ENCODE measurements around the gene ASPSCR1. TPM values are rescaled to one million over a fixed set of nuclear protein-coding genes. Genes with fewer than 3 reads are reported as not detected.

ASPSCR1 gene
- polyA plus RNA-seq, 1 experiment: 15.4 TPM

DNA sequence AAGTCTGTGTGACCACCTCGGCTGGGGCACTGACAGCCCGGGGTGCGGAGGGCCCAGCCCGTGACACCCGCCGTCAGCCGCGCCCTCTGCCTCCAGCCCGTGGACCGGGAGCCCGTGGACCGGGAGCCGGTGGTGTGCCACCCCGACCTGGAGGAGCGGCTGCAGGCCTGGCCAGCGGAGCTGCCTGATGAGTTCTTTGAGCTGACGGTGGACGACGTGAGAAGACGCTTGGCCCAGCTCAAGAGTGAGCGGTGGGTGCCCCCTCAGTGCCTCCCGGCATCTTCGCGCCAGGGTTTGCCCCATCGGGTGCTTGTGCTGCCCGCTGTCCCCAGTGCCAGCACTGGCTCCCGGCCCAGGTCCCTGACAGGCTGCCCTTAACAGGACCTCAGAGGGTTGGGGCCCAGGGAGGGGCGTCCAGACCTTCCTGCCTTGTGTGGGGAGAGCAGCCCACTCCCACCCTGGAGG lies 31.5 kb downstream of the ASPSCR1 start:
- POLR2A ChIA-PET: interaction anchor here (0.5 kb wide), 1 partner anchor 14 kb away, joined by 4 read pairs; the partner anchor contains the start of genes CENPX and LRRC45
- no peak for DNase-seq (ENCODE audit: low read depth)
- CTCF ChIA-PET: interaction anchor here (1.4 to 2.1 kb wide), 2 partner anchors 11 to 49 kb away, joined by 4 to 12 read pairs; partner anchors contain the start of gene NOTUM

GRCh38 chr17:82009413-82009812 lies 32.0 kb downstream of the ASPSCR1 start:
- TF ChIP-seq, protein P1, sequence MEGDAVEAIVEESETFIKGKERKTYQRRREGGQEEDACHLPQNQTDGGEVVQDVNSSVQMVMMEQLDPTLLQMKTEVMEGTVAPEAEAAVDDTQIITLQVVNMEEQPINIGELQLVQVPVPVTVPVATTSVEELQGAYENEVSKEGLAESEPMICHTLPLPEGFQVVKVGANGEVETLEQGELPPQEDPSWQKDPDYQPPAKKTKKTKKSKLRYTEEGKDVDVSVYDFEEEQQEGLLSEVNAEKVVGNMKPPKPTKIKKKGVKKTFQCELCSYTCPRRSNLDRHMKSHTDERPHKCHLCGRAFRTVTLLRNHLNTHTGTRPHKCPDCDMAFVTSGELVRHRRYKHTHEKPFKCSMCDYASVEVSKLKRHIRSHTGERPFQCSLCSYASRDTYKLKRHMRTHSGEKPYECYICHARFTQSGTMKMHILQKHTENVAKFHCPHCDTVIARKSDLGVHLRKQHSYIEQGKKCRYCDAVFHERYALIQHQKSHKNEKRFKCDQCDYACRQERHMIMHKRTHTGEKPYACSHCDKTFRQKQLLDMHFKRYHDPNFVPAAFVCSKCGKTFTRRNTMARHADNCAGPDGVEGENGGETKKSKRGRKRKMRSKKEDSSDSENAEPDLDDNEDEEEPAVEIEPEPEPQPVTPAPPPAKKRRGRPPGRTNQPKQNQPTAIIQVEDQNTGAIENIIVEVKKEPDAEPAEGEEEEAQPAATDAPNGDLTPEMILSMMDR (IDR thresholded peaks at IDR 0.05; ENCODE audit: insufficient read depth, low read depth, low read length): no peak
- ChIA-PET CTCF (interaction anchor here (2.1 kb wide), 1 partner anchor 49 kb away, joined by 12 read pairs; the partner anchor contains the start of gene NOTUM), POLR2A (no interaction called here)
- Histone ChIP-seq H3K4me3 (ENCODE audit: low read depth, low read length) (no peak overlapping the region), H3K27me3 (ENCODE audit: control insufficient read depth, insufficient read depth, low read length) (no peaks in the 10 kb centered on the region), H3K36me3 (ENCODE audit: control insufficient read depth, insufficient read depth, low read length) (peaks cover 2% of the 10 kb centered on the region)
- DNase-seq (ENCODE audit: low read depth): no peak

More for the DNA sequence above, 31.5 kb downstream of the ASPSCR1 start:
- no peak overlapping the region for H3K4me3 ChIP-seq (ENCODE audit: low read depth, low read length)
- H3K27me3 ChIP-seq (ENCODE audit: control insufficient read depth, insufficient read depth, low read length): no peaks in the 10 kb centered on the region
- peaks cover 2% of the 10 kb centered on the region for H3K36me3 ChIP-seq (ENCODE audit: control insufficient read depth, insufficient read depth, low read length)
- TF ChIP-seq, protein P1 (IDR thresholded peaks at IDR 0.05; ENCODE audit: insufficient read depth, low read depth, low read length): no peak

DNA sequence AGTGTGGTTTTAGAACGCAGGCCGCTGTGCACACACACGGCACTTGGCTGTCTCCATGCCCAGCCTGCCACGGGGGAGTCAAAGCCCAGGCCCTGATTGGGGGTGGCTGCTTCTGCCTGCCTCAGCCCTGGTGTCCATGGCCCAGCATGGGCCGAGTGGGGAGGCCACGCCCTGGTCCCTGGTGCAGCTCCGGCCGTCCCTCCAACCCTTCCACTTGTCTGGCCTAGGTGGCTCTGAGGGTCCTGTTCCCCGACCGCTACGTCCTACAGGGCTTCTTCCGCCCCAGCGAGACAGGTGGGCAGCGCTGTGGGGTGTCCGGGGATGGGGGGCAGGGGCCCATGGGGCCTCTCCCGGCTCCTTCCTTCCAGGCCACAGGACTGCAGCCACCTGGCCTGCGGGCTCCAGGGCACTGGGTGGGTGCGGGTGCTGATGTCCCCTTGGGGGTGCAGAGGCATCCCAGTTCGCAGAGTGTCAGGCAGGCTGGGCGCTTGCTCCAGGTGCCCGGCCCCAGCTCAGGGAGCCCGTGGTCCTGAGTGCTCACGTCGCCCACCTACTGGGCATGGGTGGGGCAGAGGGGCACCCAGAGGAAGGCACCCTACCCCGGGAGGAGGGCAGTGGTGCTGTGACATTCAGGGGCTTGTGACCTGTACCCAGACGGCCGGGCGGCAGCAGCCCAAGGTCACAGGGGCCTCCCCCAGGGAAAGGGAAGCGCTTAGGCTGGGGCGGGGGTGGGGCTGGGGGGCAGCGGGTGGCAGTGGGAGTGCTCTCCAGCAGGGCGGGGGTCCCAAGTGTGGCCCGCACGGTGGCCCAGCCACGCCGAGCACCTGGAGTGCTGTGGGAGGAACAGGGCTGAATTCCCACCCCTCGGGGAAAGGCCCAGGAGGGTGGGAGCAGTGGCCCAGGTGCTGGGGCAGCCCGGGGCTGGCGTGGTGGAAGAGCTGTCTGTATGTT lies 33.4 kb downstream of the ASPSCR1 start:
- no peak overlapping the region for H3K4me3 ChIP-seq (ENCODE audit: low read depth, low read length)
- peaks cover 6% of the 10 kb centered on the region for H3K36me3 ChIP-seq (ENCODE audit: control insufficient read depth, insufficient read depth, low read length)
- no peaks in the 10 kb centered on the region for H3K27me3 ChIP-seq (ENCODE audit: control insufficient read depth, insufficient read depth, low read length)
- POLR2A ChIA-PET: no interaction called here
- CTCF ChIA-PET: interaction anchor here (1.0 to 1.6 kb wide), 2 partner anchors 9 to 51 kb away, joined by 4 to 8 read pairs; no protein-coding TSS in a partner anchor
- DNase-seq (ENCODE audit: low read depth): no peak
- TF ChIP-seq, protein P1 (IDR thresholded peaks at IDR 0.05; ENCODE audit: insufficient read depth, low read depth, low read length): no peak

DNA sequence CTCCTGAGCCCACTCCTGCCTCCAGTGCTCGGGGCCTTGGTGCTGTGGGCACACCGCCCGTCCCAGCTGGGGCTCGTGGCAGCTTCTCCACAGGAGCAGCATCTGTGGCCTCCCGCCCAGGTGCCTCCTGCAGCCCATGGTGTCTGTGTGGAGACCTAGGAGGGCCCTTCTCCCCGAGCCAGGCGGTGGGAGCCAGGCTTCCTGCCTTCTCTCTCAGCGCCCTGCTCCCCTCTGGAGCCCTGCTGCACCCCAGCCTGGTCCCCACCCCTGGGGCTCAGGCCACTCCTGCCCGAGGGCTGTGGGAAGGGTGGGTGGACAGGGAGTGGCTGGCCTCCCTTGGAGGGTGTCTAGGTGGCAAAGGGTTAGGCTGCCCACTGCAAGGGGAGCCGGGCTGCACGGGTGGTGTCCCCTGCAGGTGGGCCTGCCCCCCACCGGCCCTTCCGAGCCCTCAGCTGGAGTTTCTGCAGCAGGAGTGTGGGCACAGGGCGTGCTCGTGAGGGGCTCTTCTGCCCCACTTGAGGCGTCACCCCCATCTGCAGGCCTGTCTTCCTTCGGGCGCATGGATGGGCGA lies 34.3 kb downstream of the ASPSCR1 start:
- Histone ChIP-seq H3K4me3 (ENCODE audit: low read depth, low read length) (no peak overlapping the region), H3K36me3 (ENCODE audit: control insufficient read depth, insufficient read depth, low read length) (peaks cover 6% of the 10 kb centered on the region), H3K27me3 (ENCODE audit: control insufficient read depth, insufficient read depth, low read length) (no peaks in the 10 kb centered on the region)
- DNase-seq (ENCODE audit: low read depth): no peak
- ChIA-PET CTCF (interaction anchor here (1.0 to 2.4 kb wide), 3 partner anchors 8 to 52 kb away, joined by 4 to 13 read pairs (median 8); partner anchors contain the start of genes CENPX and LRRC45), POLR2A (no interaction called here)
- TF ChIP-seq, protein P1 (IDR thresholded peaks at IDR 0.05; ENCODE audit: insufficient read depth, low read depth, low read length): no peak

- Histone ChIP-seq H3K27me3 (ENCODE audit: control insufficient read depth, insufficient read depth, low read length) (no peaks in the 10 kb centered on the region), H3K36me3 (ENCODE audit: control insufficient read depth, insufficient read depth, low read length) (peaks cover 6% of the 10 kb centered on the region), H3K4me3 (ENCODE audit: low read depth, low read length) (no peak overlapping the region)
- ChIA-PET CTCF (interaction anchor here (1.6 to 2.4 kb wide), 2 partner anchors 10 to 52 kb away, joined by 13 to 16 read pairs; partner anchors contain the start of genes CENPX, LRRC45 and NOTUM), POLR2A (no interaction called here)
- TF ChIP-seq, protein P1 (IDR thresholded peaks at IDR 0.05; ENCODE audit: insufficient read depth, low read depth, low read length): no peak
- no peak for DNase-seq (ENCODE audit: low read depth)
These were observed 34.8 kb downstream of the ASPSCR1 start for GRCh38 chr17:82012261-82012639.
